ENCODE measurements around the gene FAM20B. TPM values are rescaled to one million over a fixed set of nuclear protein-coding genes. Genes with fewer than 3 reads are reported as not detected.

The FAM20B gene
- total and polyA plus RNA-seq, 2 donors (not counting 1 experiment from before 2014, with no cell fraction given): 5.2 to 32.8 TPM

Other genes starting within 250 kb of the FAM20B start
- not detected in 2 replicates for gene ANGPTL1, start 154.8 kb upstream of the FAM20B start, total RNA-seq
- gene ANGPTL1, start 154.8 kb upstream of the FAM20B start, polyA plus RNA-seq: not detected in 2 replicates
- gene TOR3A, start 56.2 kb downstream of the FAM20B start, total RNA-seq: 49.1 and 49.9 TPM in 2 replicates
- 51.6 and 65.6 TPM in 2 replicates for gene TOR3A, start 56.2 kb downstream of the FAM20B start, polyA plus RNA-seq
- 20.0 and 20.7 TPM in 2 replicates for gene ABL2, start 203.8 kb downstream of the FAM20B start, total RNA-seq
- gene ABL2, start 203.8 kb downstream of the FAM20B start, polyA plus RNA-seq: 2.6 and 4.0 TPM in 2 replicates

Measured in B cell (primary cell).